ENCODE measurements around the gene STRN.
A peak's percentile ranks its signal among the peaks of the same experiment; 100 is the strongest.
"Not testable (repeated sequence)": the region's sequence is repeated elsewhere in the genome, so short reads cannot be mapped to it uniquely, and the experiment has no call there.

Gene STRN

DNA sequence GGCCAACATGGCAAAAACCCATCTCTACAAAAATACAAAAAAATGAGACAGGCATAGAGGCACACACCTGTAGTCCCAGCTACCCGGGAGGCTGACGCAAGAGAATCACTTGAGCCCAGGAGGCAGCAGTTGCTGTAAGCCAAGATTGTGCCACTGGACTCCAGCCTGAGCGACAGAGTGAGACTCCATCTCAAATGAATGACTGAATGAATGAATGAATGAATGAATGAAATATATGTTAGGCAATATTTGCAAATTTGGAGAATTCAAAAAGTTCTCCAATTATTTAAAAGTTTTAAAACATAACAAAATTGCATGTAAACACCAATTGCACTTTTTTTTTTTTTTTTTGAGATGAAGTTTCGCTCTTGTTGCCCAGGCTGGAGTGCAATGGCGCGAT lies 61.7 kb downstream of the STRN start:
- TF ChIP-seq, protein P1, sequence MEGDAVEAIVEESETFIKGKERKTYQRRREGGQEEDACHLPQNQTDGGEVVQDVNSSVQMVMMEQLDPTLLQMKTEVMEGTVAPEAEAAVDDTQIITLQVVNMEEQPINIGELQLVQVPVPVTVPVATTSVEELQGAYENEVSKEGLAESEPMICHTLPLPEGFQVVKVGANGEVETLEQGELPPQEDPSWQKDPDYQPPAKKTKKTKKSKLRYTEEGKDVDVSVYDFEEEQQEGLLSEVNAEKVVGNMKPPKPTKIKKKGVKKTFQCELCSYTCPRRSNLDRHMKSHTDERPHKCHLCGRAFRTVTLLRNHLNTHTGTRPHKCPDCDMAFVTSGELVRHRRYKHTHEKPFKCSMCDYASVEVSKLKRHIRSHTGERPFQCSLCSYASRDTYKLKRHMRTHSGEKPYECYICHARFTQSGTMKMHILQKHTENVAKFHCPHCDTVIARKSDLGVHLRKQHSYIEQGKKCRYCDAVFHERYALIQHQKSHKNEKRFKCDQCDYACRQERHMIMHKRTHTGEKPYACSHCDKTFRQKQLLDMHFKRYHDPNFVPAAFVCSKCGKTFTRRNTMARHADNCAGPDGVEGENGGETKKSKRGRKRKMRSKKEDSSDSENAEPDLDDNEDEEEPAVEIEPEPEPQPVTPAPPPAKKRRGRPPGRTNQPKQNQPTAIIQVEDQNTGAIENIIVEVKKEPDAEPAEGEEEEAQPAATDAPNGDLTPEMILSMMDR (IDR thresholded peaks at IDR 0.05; ENCODE audit: low read length, missing control alignments), result no peak
- DNase-seq (ENCODE audit: low read depth), result no peak
- no peak overlapping the region for H3K4me3 ChIP-seq (replicated peaks; ENCODE audit: low read depth, low read length)

DNA sequence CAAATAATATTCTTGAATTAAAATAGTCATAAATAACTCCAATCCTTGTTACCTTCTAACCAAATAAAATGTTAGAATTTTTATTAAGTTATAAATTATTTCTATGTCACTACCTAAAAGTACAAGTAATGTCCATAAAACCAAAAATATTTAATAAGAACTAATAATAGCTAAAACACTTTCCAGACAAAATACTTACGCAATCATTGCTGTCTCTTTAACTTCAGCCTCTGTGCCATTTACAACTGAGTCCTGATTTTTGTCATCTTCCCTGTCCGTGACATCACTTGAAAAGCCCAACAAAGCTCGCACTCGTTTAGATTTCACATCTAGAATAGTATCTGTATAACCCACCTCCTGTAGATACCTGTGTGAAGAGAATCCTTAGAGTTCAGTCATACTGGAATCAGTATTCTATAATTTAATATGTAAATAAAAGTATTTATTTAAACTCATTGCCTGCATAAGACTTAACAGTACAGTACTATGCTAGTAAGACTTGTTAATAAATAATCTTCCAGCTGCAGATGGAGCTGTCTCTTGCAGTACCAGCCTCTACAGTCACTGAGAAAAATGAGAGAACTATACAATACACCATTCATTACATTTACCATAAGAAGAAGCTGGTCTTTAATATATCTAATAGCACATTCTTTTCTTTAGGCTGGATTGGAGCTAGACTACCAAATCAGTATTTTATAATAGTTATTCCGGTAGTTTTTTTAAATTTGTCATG lies 63.8 kb downstream of the STRN start:
- H3K4me3 ChIP-seq (replicated peaks; ENCODE audit: low read depth, low read length), result no peak overlapping the region
- TF ChIP-seq, protein P1 (IDR thresholded peaks at IDR 0.05; ENCODE audit: low read length, missing control alignments), result no peak
- DNase-seq (ENCODE audit: low read depth), result no peak

DNA sequence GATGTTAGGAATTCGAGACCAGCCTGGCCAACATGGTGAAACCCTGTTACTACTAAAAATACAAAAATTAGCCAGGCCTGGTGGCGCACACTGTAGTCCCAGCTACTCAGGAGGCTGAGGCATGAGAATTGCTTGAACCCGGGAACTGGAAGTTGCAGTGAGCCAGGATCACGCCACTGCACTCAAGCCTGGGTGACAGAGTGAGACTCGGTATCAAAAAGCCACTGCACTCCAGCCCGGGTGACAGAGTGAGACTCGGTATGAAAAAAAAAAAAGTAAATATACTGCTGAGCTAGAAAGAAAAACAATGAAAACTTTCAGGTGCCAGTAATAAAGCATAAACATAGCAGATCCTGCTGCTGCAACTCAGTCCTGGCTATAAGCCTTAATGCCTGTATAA lies 73.5 kb downstream of the STRN start:
- TF ChIP-seq, protein P1 (IDR thresholded peaks at IDR 0.05; ENCODE audit: low read length, missing control alignments), result no peak
- no peak for DNase-seq (ENCODE audit: low read depth)

DNA sequence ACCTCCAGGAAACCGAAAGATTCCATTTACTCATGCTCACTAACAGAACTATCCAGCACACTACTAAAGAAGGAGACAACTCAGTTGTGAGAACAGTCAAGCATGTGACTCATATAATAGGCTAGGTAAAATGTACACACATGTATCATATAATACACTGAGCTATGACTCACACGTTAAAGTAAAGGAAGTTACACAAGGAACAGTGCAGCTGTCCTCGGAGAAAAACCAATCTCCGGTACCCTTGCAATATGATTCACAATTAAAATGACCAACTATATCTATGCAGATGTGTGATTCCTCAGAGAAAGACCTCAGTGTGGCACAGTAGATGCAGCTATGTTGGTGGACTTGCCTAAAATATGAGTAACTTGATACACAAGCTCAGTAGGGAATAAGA lies 76.5 kb downstream of the STRN start:
- H3K4me3 ChIP-seq (replicated peaks; ENCODE audit: low read depth, low read length), result peak overlapping the region; percentile 32
- TF ChIP-seq, protein P1 (IDR thresholded peaks at IDR 0.05; ENCODE audit: low read length, missing control alignments), result no peak
- DNase-seq (ENCODE audit: low read depth), result peak; percentile 91

More for the DNA sequence above, 73.5 kb downstream of the STRN start:
- no peak overlapping the region for H3K4me3 ChIP-seq (replicated peaks; ENCODE audit: low read depth, low read length)

DNA sequence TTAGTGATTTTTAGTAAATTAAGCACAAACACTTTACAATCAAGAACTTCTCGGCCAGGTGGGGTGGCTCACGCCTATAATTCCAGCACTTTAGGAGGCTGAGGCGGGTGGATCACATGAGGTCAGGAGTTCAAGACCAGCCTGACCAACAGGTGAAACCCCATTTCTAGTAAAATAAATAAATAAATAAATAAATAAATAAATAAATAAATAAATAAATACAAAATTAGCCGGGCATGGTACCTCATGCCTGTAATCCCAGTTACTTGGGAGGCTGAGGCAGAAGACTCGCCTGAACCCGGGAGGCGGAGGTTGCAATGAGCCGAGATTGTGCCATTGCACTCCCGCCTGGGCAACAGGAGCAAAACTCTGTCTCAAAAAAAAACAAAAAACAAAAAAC lies 79.2 kb downstream of the STRN start:
- DNase-seq (ENCODE audit: low read depth); H3K4me3 ChIP-seq (replicated peaks; ENCODE audit: low read depth, low read length): not testable (repeated sequence)

DNA sequence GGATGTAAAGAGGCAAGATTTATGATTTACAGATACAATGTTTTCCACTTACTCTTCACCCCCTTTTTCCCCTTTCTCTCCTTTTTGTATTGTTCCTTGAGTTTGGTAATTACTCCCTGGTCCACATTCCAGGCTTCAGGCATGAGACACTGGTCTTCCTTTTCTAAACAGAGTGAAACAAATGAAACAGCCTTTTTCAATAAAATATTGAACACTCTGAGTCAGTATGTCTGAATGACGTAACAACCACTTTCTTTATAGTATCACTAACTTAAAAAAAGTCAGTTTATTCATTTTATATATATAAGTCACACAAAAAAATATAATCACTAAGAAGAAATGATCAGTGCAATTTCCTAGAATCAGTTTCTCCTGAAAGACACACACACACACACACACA lies 79.7 kb downstream of the STRN start:
- TF ChIP-seq, protein P1 (IDR thresholded peaks at IDR 0.05; ENCODE audit: low read length, missing control alignments), result no peak
- no peak for DNase-seq (ENCODE audit: low read depth)

DNA sequence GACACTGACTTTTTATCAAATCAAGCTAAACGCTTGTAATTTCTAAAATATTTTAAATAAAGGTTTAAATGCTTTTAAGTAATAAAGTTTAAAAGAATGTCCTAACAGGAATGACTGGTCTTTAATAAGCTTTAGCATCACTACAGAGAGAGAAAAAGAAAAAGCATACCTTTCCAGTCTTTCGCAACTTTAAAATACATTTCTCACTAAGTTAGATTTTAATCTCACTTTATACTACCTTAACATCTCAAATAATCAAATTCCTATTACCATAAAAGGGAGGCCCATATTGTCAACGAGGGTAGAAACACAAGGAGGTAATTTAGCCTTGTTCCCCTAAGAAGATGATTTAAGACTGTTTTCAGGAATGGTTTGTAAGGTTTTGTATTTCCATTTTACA lies 80.7 kb downstream of the STRN start:
- DNase-seq (ENCODE audit: low read depth), result no peak
- H3K4me3 ChIP-seq (replicated peaks; ENCODE audit: low read depth, low read length), result no peak overlapping the region
- TF ChIP-seq, protein P1 (IDR thresholded peaks at IDR 0.05; ENCODE audit: low read length, missing control alignments), result no peak

More for the DNA sequence above, 79.7 kb downstream of the STRN start:
- H3K4me3 ChIP-seq (replicated peaks; ENCODE audit: low read depth, low read length), result no peak overlapping the region
